K562 (cell line): ENCODE data around the gene DPM1. TPM values are rescaled to one million over a fixed set of nuclear protein-coding genes. Genes with fewer than 3 reads are reported as not detected.

ENCODE experiments used
- CTCF ChIP-seq, 3 experiments: IDR thresholded peaks in 2 of 3; conservative IDR thresholded peaks in 1 of 3; 2 replicates each; pipeline ENCODE4 v1.5.1; 2011 to 2012; ENCODE audit warnings: low read length in 3 of 3, mild to moderate bottlenecking in 3 of 3, control low read depth in 2 of 3, improper control_type of control experiment in 1 of 3, inconsistent platforms in 1 of 3, low read depth in 1 of 3, mixed read lengths in 1 of 3, moderate library complexity in 1 of 3; ENCODE audit not compliant: insufficient read depth in 2 of 3
- GTF2B ChIP-seq: IDR thresholded peaks from 2 replicates; pipeline ENCODE4 v1.6.1; 2011; ENCODE audit not compliant: insufficient read length; ENCODE audit errors: extremely low read depth
- HNRNPLL ChIP-seq: fragments of 200-400 bp; formaldehyde crosslinking; IDR thresholded peaks from 2 replicates; pipeline ENCODE4 v1.6.1; 2017; ENCODE audit warnings: low read length, low read depth, mild to moderate bottlenecking; ENCODE audit not compliant: poor library complexity, severe bottlenecking
- NCOA2 ChIP-seq, 2 experiments: fragments of 450-650 bp; IDR thresholded peaks; 2 replicates each; pipeline ENCODE4 v1.6.1; 2018; ENCODE audit warnings: mild to moderate bottlenecking in 2 of 2, moderate library complexity in 1 of 2; ENCODE audit not compliant: partially characterized antibody in 2 of 2
- PKNOX1 ChIP-seq: fragments of 450-650 bp; IDR thresholded peaks from 2 replicates; pipeline ENCODE4 v1.6.1; 2016
- RFX7 ChIP-seq: fragments of 250-450 bp; sonication (Bioruptor Pico); IDR thresholded peaks from 2 replicates; pipeline ENCODE4 v1.5.1; 2021; ENCODE audit warnings: mild to moderate bottlenecking
- SIN3B ChIP-seq: fragments of 450-650 bp; IDR thresholded peaks from 2 replicates; pipeline ENCODE4 v1.6.1; 2017; ENCODE audit warnings: low read depth, mild to moderate bottlenecking, moderate library complexity
- SMARCA5 ChIP-seq: fragments of 450-650 bp; IDR thresholded peaks from 2 replicates; pipeline ENCODE4 v1.6.1; 2016
- STAG1 ChIP-seq: sonication (generic); formaldehyde crosslinking; IDR thresholded peaks from 2 replicates; pipeline ENCODE4 v1.5.0; 2020; ENCODE audit warnings: missing genetic modification reagents, borderline replicate concordance
- ZBTB40 ChIP-seq, 2 experiments: fragments of 450-650 bp in 1 of 2; sonication (generic) in 1 of 2; formaldehyde crosslinking in 1 of 2; IDR thresholded peaks; 2 replicates each; pipeline versions ENCODE4 v1.7.1 to v1.9.0; 2016 to 2022; ENCODE audit warnings: inconsistent platforms in 1 of 2, mild to moderate bottlenecking in 1 of 2, missing genetic modification reagents in 1 of 2
- polyA plus RNA-seq, 8 experiments: library from polyadenylated mRNA; depleted of rRNA in 4 of 8; stranded (reverse) in 5 of 8; unstranded in 3 of 8; fragments of >200 nt; fragmentation: Nextera tagmentation in 2 of 8; fragmentation: Illumina TruSeq in 1 of 8; extraction: Ambion mirVana in 2 of 8; extraction: Trizol in 1 of 8; gene quantifications; 2 replicates each; pipeline versions ENCODE4 v1.2.1 to v1.2.3, GENCODE V29; 2011 to 2014; ENCODE audit warnings: inconsistent platforms in 1 of 8, missing spikeins in 1 of 8
- total RNA-seq, 7 experiments: library from RNA; depleted of rRNA in 6 of 7; stranded (reverse); fragments of >200 nt in 6 of 7; fragmentation: Illumina TruSeq in 2 of 7; extraction: Trizol in 2 of 7; gene quantifications; 2 replicates each; pipeline versions ENCODE4 v1.2.1 to v1.2.3, GENCODE V29; 2011 to 2021; ENCODE audit warnings: low replicate concordance in 1 of 7
- TF ChIP-seq, protein P1 (sequence below): fragments of 250-450 bp; sonication (Bioruptor Pico); IDR thresholded peaks from 2 replicates; pipeline ENCODE4 v1.5.1; 2021; ENCODE audit warnings: mild to moderate bottlenecking

The DPM1 gene
- total and polyA plus RNA-seq, 9 of the 15 experiments (the other 6 are each of a cell fraction or from before 2014, with no cell fraction given), result 75.2 to 190 (median 153) TPM

DNA sequence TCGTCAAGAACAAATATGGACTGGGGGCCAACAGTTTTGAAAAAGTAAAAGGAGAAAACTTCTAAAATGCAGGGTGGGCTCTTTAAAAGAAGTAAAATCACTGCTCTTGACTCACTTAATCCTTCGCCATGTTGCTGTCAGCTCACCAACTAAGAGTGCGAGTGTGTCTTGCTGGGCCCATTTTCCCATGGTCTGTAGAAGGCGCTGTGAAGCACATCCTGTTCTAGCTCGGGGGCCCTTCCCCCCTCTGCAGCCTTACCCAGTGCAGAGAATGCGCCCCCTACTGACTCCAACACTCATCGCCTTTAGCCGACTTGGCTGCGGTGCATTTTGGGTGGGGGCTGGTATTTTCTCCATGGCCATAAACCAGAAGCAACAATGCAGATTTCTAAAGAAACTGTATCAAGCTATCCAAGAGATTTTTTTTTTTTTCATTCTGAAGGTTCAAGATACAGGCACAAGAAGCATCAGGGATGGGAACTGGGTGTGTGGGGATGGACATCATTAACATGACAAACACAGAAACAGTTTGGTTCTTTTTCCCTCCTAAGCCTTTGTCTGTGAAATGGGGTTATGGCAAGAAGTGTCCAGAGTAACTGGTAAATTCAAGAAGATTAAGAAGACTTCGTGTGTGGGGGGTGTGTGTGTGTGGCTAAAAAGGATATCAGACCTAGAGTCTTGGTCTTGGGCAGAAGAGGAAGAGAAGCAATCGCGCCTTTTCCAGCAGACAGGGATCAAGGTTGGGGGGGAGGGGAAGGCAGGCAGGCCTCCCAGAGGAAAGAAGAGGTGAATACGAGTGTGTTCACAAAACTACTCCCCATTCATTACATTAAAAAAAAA lies 28.8 kb downstream of the DPM1 start (continued):
- peak; percentile 51; the same call in 1 of the 2 replicates for TF ChIP-seq ZBTB40 (IDR thresholded peaks at IDR 0.05)
- TF ChIP-seq ZBTB40 (CRISPR knock-in tag; IDR thresholded peaks at IDR 0.05), result no peak
- no peak for TF ChIP-seq SIN3B
- TF ChIP-seq, protein P1, sequence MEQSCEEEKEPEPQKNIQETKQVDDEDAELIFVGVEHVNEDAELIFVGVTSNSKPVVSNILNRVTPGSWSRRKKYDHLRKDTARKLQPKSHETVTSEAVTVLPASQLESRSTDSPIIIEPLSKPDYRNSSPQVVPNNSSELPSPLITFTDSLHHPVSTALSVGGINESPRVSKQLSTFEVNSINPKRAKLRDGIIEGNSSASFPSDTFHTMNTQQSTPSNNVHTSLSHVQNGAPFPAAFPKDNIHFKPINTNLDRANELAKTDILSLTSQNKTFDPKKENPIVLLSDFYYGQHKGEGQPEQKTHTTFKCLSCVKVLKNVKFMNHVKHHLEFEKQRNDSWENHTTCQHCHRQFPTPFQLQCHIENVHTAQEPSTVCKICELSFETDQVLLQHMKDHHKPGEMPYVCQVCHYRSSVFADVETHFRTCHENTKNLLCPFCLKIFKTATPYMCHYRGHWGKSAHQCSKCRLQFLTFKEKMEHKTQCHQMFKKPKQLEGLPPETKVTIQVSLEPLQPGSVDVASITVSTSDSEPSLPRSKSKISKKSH (CRISPR knock-in tag), result no peak
- peak; percentile 19 for TF ChIP-seq HNRNPLL
- TF ChIP-seq NCOA2 (IDR thresholded peaks at IDR 0.05; ENCODE audit: partially characterized antibody in 2 of 2), result no peak
- no peak for TF ChIP-seq STAG1 (CRISPR knock-in tag)
- TF ChIP-seq RFX7 (CRISPR knock-in tag), result no peak
- peak; percentile 100 for TF ChIP-seq CTCF (IDR thresholded peaks at IDR 0.05 in 2 of 3, conservative IDR thresholded peaks at IDR 0.05 in 1 of 3; ENCODE audit: insufficient read depth in 2 of 3, low read depth in 1 of 3, low read length in 3 of 3)
- TF ChIP-seq PKNOX1, result 0 out of 2 replicates have a peak, but pooled peaks have one; percentile 31
- no peak for TF ChIP-seq GTF2B
- TF ChIP-seq SMARCA5, result no peak
